ENCODE measurements around the gene OTUB2.
"Not testable (repeated sequence)": the region's sequence is repeated elsewhere in the genome, so short reads cannot be mapped to it uniquely, and the experiment has no call there.

OTUB2 gene

GRCh38 chr14:94058128-94058673 lies 32.1 kb downstream of the OTUB2 start:
- DNase-seq (ENCODE audit: low read depth), result peak; percentile 8

- DNase-seq (ENCODE audit: low read depth), result no peak
Observed at GRCh38 chr14:94058674-94059138, 32.6 kb downstream of the OTUB2 start.

GRCh38 chr14:94059998-94060397 lies 33.9 kb downstream of the OTUB2 start:
- no peak for DNase-seq (ENCODE audit: low read depth)

GRCh38 chr14:94062344-94062940 lies 36.3 kb downstream of the OTUB2 start:
- DNase-seq (ENCODE audit: low read depth), result peak; percentile 62

GRCh38 chr14:94066089-94066676 lies 40.0 kb downstream of the OTUB2 start:
- no peak for DNase-seq (ENCODE audit: low read depth)

- not testable (repeated sequence) for DNase-seq (ENCODE audit: low read depth)
Observed at GRCh38 chr14:94072076-94072475, 45.9 kb downstream of the OTUB2 start.

- no peak for DNase-seq (ENCODE audit: low read depth)
Observed at GRCh38 chr14:94074534-94074933, 48.4 kb downstream of the OTUB2 start.

GRCh38 chr14:94075008-94075407 lies 48.9 kb downstream of the OTUB2 start:
- no peak for DNase-seq (ENCODE audit: low read depth)

- no peak for DNase-seq (ENCODE audit: low read depth)
Observed at GRCh38 chr14:94077111-94077821, 51.1 kb downstream of the OTUB2 start.

- DNase-seq (ENCODE audit: low read depth), result no peak
Observed at GRCh38 chr14:94077823-94078222, 51.7 kb downstream of the OTUB2 start.

GRCh38 chr14:94079891-94080620 lies 53.9 kb downstream of the OTUB2 start:
- DNase-seq (ENCODE audit: low read depth), result no peak

GRCh38 chr14:94080621-94081385 lies 54.7 kb downstream of the OTUB2 start, which contains the start of the genes DDX24 and IFI27L1:
Gene DDX24, minus strand, starts transcription at chr14:94081202. Its CDS starts 1,460 bp downstream, at chr14:94079742.
Gene IFI27L1, plus strand, starts transcription at chr14:94081310. Its CDS starts 15,628 bp downstream, at chr14:94096938.
- DNase-seq (ENCODE audit: low read depth), result peak; percentile 95

GRCh38 chr14:94081386-94081820 lies 55.3 kb downstream of the OTUB2 start:
- DNase-seq (ENCODE audit: low read depth), result peak; percentile 27

GRCh38 chr14:94087891-94088290 lies 61.8 kb downstream of the OTUB2 start:
- DNase-seq (ENCODE audit: low read depth), result no peak

- peak; percentile 47 for DNase-seq (ENCODE audit: low read depth)
Observed at GRCh38 chr14:94088516-94088915, 62.4 kb downstream of the OTUB2 start.

- DNase-seq (ENCODE audit: low read depth), result no peak
Observed at GRCh38 chr14:94089479-94089878, 63.3 kb downstream of the OTUB2 start.

- DNase-seq (ENCODE audit: low read depth), result no peak
Observed at GRCh38 chr14:94093418-94093817, 67.3 kb downstream of the OTUB2 start.

GRCh38 chr14:94097091-94097490 lies 71.0 kb downstream of the OTUB2 start:
- no peak for DNase-seq (ENCODE audit: low read depth)

All from iris pigment epithelial cell (primary cell).